ACC112 (cell line): ENCODE results near the gene ACOD1.
"Not testable (repeated sequence)": the region's sequence is repeated elsewhere in the genome, so short reads cannot be mapped to it uniquely, and the experiment has no call there.

Experiments used
- H2AFZ ChIP-seq: fragments of 200-600 bp; sonication (generic); one replicate; pipeline ENCODE4 v1.6.0; 2017; ENCODE audit warnings: antibody characterized with exemption, low read length; ENCODE audit not compliant: unreplicated experiment
- H3K27ac ChIP-seq: fragments of 200-600 bp; sonication (generic); 2 replicates; pipeline ENCODE4 v1.5.1; 2014; ENCODE audit warnings: low read depth, mild to moderate bottlenecking, antibody characterized with exemption, low read length, moderate library complexity
- H3K27me3 ChIP-seq: fragments of 200-600 bp; sonication (generic); 2 replicates; pipeline ENCODE4 v1.6.1; 2014; ENCODE audit warnings: mild to moderate bottlenecking, antibody characterized with exemption, low read length, moderate library complexity, mixed read lengths; ENCODE audit not compliant: insufficient read depth
- H3K36me3 ChIP-seq: fragments of 200-600 bp; sonication (generic); 2 replicates; pipeline ENCODE4 v1.6.1; 2016; ENCODE audit warnings: mild to moderate bottlenecking, antibody characterized with exemption, low read length, moderate library complexity, mixed read lengths; ENCODE audit not compliant: insufficient read depth
- H3K4me1 ChIP-seq: fragments of 200-600 bp; sonication (generic); one replicate; pipeline ENCODE4 v1.6.1; 2016; ENCODE audit warnings: low read length, mixed read lengths; ENCODE audit not compliant: insufficient read depth, unreplicated experiment, control insufficient read depth
- H3K4me3 ChIP-seq: fragments of 200-600 bp; sonication (generic); 2 replicates; pipeline ENCODE4 v1.5.1; 2014; ENCODE audit warnings: mild to moderate bottlenecking, low read depth, low read length
- H3K79me2 ChIP-seq: fragments of 200-600 bp; sonication (generic); one replicate; pipeline ENCODE4 v1.6.0; 2016; ENCODE audit warnings: low read length; ENCODE audit not compliant: control insufficient read depth, unreplicated experiment, insufficient read depth

ACOD1 gene

GRCh38 chr13:76950101-76950500 is 1.8 kb downstream of the ACOD1 start:
- Histone ChIP-seq H2AFZ (no peak overlapping the region), H3K79me2 (no peaks in the 10 kb centered on the region), H3K36me3 (no peaks in the 10 kb centered on the region), H3K27ac (no peak overlapping the region), H3K4me3 (no peak overlapping the region), H3K4me1 (peaks cover 4% of the 10 kb centered on the region), H3K27me3 (no peaks in the 10 kb centered on the region)

- Histone ChIP-seq H3K27ac (no peak overlapping the region), H3K79me2 (no peaks in the 10 kb centered on the region), H3K27me3 (no peaks in the 10 kb centered on the region), H3K4me1 (no peaks in the 10 kb centered on the region), H3K36me3 (no peaks in the 10 kb centered on the region), H2AFZ (no peak overlapping the region), H3K4me3 (no peak overlapping the region)
These were observed 5.7 kb downstream of the ACOD1 start for GRCh38 chr13:76953968-76954367.

GRCh38 chr13:76954538-76954937 is 6.2 kb downstream of the ACOD1 start:
- H2AFZ ChIP-seq = no peak overlapping the region
- H3K36me3 ChIP-seq = no peaks in the 10 kb centered on the region
- no peaks in the 10 kb centered on the region for H3K79me2 ChIP-seq
- H3K27me3 ChIP-seq = no peaks in the 10 kb centered on the region
- no peak overlapping the region for H3K27ac ChIP-seq
- H3K4me3 ChIP-seq = no peak overlapping the region
- no peaks in the 10 kb centered on the region for H3K4me1 ChIP-seq

- Histone ChIP-seq H3K4me3 (no peak overlapping the region), H3K4me1 (no peaks in the 10 kb centered on the region), H3K27ac (no peak overlapping the region), H2AFZ (no peak overlapping the region), H3K79me2 (no peaks in the 10 kb centered on the region), H3K36me3 (no peaks in the 10 kb centered on the region), H3K27me3 (no peaks in the 10 kb centered on the region)
These were observed 6.9 kb downstream of the ACOD1 start for GRCh38 chr13:76955193-76955592.

- H3K27me3 ChIP-seq = no peaks in the 10 kb centered on the region
- H3K4me1 ChIP-seq = no peaks in the 10 kb centered on the region
- no peaks in the 10 kb centered on the region for H3K36me3 ChIP-seq
- H2AFZ ChIP-seq = no peak overlapping the region
- no peak overlapping the region for H3K4me3 ChIP-seq
- H3K79me2 ChIP-seq = no peaks in the 10 kb centered on the region
- H3K27ac ChIP-seq = no peak overlapping the region
These were observed 7.3 kb downstream of the ACOD1 start for GRCh38 chr13:76955661-76956060.

- Histone ChIP-seq H3K79me2 (no peaks in the 10 kb centered on the region), H3K27ac (no peak overlapping the region), H2AFZ (no peak overlapping the region), H3K36me3 (no peaks in the 10 kb centered on the region), H3K27me3 (no peaks in the 10 kb centered on the region), H3K4me3 (no peak overlapping the region), H3K4me1 (no peaks in the 10 kb centered on the region)
These were observed 10.6 kb downstream of the ACOD1 start for GRCh38 chr13:76958841-76959432.

GRCh38 chr13:76959734-76960133 is 11.4 kb downstream of the ACOD1 start:
- H3K27ac ChIP-seq, H3K27me3 ChIP-seq: not testable (repeated sequence)

GRCh38 chr13:76965759-76966421 is 17.6 kb downstream of the ACOD1 start:
- Histone ChIP-seq H2AFZ (no peak overlapping the region), H3K79me2 (no peaks in the 10 kb centered on the region), H3K27ac (no peak overlapping the region), H3K36me3 (no peaks in the 10 kb centered on the region), H3K4me1 (no peaks in the 10 kb centered on the region), H3K27me3 (no peaks in the 10 kb centered on the region), H3K4me3 (no peak overlapping the region)

More at GRCh38 chr13:76959734-76960133, 11.4 kb downstream of the ACOD1 start:
- not testable (repeated sequence) for H3K36me3 ChIP-seq, H3K4me1 ChIP-seq, H3K79me2 ChIP-seq, H3K4me3 ChIP-seq, H2AFZ ChIP-seq

GRCh38 chr13:76967031-76967430 is 18.7 kb downstream of the ACOD1 start:
- H3K27me3 ChIP-seq = no peaks in the 10 kb centered on the region
- H3K4me3 ChIP-seq = no peak overlapping the region
- H3K36me3 ChIP-seq = no peaks in the 10 kb centered on the region

GRCh38 chr13:76968041-76968440 is 19.7 kb downstream of the ACOD1 start:
- H3K27ac ChIP-seq = no peak overlapping the region

More at GRCh38 chr13:76967031-76967430, 18.7 kb downstream of the ACOD1 start:
- H2AFZ ChIP-seq = no peak overlapping the region
- H3K27ac ChIP-seq = no peak overlapping the region
- no peaks in the 10 kb centered on the region for H3K79me2 ChIP-seq
- H3K4me1 ChIP-seq = no peaks in the 10 kb centered on the region

More at GRCh38 chr13:76968041-76968440, 19.7 kb downstream of the ACOD1 start:
- no peaks in the 10 kb centered on the region for H3K27me3 ChIP-seq
- no peaks in the 10 kb centered on the region for H3K36me3 ChIP-seq
- H2AFZ ChIP-seq = no peak overlapping the region
- no peaks in the 10 kb centered on the region for H3K4me1 ChIP-seq
- H3K4me3 ChIP-seq = no peak overlapping the region
- H3K79me2 ChIP-seq = no peaks in the 10 kb centered on the region
